NCI-H1436 (cell line): ENCODE results near the gene NLK.
"Not testable (repeated sequence)": the region's sequence is repeated elsewhere in the genome, so short reads cannot be mapped to it uniquely, and the experiment has no call there.

Source experiments
- DNase-seq: peaks from one replicate; lab custom pipeline; 2025; lab: John Stamatoyannopoulos, UW

The NLK gene

DNA sequence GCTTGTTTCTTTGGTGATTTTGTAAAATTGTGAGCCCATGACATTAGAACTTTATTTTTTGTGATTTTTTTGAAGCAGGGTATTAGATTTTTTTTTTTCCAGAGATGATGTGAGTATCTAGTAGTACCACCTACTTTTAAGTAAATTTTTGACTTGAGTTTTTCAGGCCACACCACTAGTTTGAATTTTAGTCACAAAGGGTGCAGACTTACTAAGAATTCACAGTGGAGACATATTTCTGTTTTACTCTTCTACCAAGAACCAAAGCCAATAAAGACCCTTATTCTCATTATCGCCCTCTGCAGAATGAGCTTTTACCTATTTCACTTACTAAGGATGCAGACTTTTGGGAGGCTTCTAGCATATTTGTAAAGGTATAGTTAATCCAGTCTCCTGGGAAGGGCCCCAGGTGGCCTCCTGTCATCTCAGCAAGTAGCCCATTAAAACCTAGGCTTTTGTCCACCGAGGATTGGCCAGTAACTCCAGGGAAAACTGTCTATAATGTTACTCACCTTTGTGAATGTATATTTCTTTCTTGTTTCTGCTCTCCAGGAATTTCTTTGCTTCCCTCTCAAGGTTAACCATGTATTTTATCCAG, 30.6 kb downstream of the NLK start:
- no peak for DNase-seq

DNA sequence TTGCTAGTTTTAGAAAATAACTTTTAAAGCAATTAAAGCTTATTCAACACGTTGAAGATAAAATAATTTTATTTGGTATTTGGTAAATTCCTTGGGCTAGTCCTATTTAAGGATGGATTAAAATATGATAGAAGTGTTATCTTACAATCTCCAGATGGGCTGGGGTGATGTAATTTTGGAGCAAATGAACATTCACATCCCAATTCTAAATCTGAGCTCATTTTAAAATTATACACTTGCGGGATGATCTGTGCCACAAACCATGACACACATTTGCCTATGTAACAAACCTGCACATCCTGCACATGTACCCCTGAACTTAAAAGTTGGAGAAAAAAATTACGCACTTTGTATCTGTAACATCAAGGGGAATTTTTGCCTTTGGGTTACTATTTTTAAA, 31.5 kb downstream of the NLK start:
- no peak for DNase-seq

GRCh38 chr17:28076144-28076543, 33.7 kb downstream of the NLK start:
- DNase-seq = no peak

GRCh38 chr17:28077140-28077539, 34.7 kb downstream of the NLK start:
- not testable (repeated sequence) for DNase-seq

- no peak for DNase-seq
Observed at GRCh38 chr17:28078341-28079229, 36.1 kb downstream of the NLK start.

DNA sequence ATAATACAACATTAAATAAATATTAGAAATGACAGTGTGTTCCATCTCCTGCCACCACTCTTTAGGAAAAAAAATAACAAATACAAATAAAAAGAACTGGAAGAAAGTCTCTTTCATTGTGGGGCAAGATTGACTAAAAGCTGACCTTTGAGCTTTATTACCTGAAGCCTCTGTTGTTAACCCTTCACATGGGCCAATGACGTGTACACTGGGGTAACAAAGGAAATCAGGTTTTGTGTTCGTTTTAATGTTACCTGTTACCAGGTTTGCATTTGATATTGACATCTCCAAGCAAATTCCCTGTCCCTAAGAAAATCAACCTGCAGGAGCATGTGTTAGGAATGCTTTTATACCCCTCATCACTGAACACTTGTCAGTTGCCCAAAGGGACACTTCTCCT, 39.0 kb downstream of the NLK start:
- DNase-seq = no peak

DNA sequence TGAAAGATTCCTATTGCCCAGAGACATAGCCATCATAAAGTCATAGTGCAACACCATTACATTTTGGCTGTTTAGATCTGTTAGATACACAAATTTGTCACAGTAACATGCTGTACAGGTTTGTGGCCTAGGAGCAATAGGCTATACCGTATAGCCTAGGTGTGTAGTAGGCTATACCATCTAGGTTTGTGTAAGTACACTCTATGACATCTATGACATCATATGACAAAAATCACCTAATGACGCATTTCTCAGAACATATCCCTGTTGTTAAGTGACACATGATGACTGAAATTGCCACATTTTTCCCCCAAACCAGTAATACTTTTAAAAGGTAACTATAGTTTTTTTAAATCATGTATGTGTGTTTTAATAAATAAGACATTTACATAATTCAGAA, 43.3 kb downstream of the NLK start:
- no peak for DNase-seq

DNA sequence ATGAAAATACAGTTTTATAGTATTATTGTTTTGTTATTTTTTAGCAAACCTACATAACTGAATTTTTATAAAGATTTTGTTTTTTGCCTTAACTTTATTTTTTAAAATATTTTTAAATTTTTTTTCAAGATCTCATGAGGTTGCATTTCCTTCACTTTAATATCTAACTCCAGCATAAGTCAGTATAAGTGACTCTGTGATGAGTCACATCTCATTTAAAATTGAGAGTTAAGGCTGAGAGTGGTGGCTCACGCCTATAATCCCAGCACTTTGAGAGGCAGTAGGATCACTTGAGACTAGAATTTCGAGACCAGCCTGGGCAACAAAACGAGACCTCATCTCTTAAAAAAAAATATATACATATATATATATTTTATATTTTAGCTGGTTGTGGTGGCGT, 44.0 kb downstream of the NLK start:
- no peak for DNase-seq

DNA sequence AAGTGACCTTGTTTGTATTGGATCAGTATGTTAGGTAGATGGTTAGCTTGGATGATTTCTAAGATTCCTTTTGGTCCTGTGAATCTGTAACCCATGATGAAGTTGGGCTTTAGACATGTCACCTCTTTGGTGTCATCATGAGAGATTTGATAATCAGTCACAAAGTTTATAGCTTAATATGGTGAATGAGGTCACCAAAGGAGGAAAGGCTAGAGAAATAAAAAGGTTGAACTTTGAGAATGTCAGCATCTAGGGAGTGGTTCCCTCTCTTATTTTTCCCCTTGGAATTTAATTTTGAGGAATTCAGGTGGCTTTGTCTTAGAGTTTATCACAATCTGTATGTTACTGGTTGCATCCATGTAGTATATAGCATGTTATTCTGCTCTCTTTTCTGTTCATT, 45.3 kb downstream of the NLK start:
- DNase-seq = no peak

GRCh38 chr17:28090551-28090950, 48.1 kb downstream of the NLK start:
- no peak for DNase-seq

DNA sequence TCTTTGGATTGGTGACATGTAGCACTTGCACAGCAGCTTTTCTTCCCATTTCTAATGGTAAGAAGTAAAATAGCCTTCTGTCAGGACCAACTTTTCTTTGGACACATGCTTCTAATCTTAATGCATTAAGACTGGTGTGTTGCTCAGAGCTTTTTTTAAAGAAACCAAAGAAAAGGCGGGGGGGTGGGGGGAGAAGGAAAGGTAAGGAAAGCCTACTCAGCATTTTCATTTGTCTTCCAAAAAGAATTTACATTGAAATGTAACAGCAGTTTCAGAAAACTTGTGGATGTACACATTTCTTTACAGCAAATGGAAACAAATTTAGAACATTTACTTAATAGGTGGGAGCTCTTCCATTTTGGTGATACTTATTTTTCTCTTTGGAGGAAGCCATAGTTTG, 49.6 kb downstream of the NLK start:
- DNase-seq = no peak

DNA sequence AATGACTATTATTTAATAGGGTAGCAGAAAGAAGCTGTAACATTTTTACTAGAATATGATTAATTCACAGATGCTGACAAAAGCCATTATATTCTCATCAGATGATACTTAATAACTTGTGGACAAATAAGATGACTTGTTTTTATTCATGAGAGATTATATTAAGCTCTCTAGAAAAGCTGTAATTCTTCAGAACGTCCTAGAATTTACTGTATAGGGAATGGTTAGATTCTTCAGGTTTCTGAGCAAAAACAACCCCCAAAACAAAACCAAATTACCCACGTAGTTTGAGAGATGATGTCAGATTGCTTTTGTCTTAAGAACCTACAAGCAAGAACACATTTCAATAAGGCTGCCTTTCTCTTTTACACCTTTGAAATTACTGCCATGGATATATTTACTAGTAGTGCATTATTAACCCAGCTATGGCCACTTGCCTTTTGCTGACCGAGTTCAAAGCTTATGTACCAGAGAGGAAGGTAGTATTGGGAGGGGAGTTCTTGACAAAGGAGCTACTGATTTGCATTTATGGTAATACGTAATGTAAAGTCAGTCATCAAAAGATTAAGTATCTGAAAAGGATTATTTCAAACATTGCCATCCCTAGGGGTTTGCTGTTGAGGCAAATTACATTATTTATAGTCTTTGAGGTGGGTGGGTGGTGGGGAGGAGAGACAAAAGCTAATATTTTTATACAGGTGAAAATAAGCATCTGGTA, 51.7 kb downstream of the NLK start:
- no peak for DNase-seq

GRCh38 chr17:28096756-28097155, 54.3 kb downstream of the NLK start:
- DNase-seq = no peak

- no peak for DNase-seq
Observed at GRCh38 chr17:28097254-28097653, 54.8 kb downstream of the NLK start.

DNA sequence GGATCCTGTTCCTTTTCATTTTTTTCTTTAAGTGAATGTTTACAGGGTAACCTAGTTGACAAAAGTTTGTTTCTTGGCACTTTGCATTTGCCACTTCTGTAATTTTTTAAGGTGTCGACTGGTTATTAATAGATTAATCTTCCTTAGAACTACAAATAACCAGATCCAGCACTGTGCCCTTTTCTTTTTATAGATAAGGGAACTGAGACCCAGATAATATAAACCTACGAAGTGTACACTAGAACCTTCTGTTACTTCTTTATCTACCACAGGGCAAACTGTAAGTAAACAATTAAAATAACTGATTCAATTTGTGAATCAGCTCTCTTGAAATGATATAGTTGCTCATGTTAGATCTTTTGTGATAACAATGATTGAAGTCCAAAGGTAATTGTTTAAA, 55.4 kb downstream of the NLK start:
- no peak for DNase-seq

DNA sequence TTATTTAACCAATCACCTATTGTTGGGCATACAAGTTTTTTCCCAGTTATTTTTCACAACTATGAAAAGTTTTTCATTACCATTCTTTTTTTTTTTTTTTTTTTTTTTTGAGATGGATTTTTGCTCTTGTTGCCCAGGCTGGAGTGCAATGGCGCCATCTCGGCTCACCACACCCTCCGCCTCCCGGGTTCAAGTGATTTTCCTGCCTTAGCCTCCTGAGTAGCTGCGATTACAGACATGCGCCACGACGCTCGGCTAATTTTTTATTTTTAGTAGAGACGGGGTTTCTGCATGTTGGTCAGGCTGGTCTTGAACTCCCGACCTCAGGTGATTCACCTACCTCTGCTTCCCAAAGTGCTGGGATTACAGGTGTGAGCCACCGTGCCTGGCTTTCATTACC, 56.1 kb downstream of the NLK start:
- DNase-seq = not testable (repeated sequence)

GRCh38 chr17:28100251-28100650, 57.8 kb downstream of the NLK start:
- no peak for DNase-seq

DNA sequence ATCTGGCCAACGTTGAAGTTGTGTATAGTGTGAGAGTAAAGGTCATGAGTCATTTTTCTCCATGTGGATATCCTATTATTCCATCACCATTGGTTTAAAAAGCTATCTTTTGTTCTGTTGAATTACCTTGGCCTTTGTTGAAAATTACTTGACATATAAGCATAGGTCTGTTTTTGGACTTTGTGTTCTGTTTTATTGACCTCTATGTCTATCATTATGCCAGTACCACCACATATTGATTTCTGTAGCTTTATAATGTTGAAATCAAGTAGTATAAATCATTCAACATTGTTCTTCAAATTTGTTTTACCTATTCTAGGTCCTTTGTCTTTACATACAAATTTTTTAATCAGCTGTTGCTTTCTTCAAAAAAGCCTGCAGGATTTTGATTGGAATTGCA, 58.5 kb downstream of the NLK start:
- no peak for DNase-seq

GRCh38 chr17:28101919-28102318, 59.4 kb downstream of the NLK start:
- no peak for DNase-seq

GRCh38 chr17:28105501-28105900, 63.0 kb downstream of the NLK start:
- DNase-seq = no peak

DNA sequence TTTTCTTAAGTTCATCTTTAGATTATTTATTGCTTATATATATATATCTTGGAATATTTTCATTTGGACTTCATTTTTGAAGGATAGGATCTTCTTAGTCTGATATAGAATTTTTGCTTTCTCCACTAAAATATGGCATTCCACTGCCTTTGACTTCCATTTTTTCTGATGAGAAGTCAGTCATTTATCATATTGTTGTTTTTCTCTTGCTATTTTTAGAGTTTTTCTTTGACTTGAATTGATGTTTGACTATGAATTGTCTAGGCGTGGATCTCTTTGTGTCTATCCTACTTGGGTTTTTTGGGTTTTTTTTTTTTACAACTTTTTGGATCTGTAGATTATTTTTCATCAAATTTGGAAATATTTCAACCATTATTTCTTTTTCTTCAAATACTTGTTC, 67.7 kb downstream of the NLK start:
- no peak for DNase-seq

DNA sequence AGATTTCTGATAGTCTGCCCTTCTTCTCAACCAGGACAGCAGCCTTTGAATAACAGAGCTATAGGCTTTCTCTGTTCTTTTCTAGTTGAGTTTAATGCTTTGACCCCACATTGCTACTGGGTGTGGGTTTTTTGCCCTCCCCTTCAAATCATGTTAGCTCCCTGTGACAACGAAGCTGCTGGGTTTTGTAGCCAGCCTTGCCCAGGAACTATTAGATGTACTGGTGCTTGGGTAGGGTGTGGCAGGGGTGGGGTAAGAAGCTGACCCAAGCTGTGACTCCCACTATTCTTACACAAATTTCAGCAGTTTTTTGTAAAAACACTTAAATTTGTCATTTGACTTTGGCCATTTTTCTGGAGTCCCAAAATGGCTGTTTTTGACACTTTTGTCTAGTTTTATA, 69.7 kb downstream of the NLK start:
- no peak for DNase-seq

- no peak for DNase-seq
Observed at GRCh38 chr17:28112606-28113005, 70.1 kb downstream of the NLK start.
